ENCODE results near the gene PAX5. TPM values are rescaled to one million over a fixed set of nuclear protein-coding genes. Genes with fewer than 3 reads are reported as not detected.
A peak's percentile ranks its signal among the peaks of the same experiment; 100 is the strongest.

PAX5 gene
- total and polyA plus RNA-seq, 5 donors: 0.03 TPM; not detected in 4

DNA sequence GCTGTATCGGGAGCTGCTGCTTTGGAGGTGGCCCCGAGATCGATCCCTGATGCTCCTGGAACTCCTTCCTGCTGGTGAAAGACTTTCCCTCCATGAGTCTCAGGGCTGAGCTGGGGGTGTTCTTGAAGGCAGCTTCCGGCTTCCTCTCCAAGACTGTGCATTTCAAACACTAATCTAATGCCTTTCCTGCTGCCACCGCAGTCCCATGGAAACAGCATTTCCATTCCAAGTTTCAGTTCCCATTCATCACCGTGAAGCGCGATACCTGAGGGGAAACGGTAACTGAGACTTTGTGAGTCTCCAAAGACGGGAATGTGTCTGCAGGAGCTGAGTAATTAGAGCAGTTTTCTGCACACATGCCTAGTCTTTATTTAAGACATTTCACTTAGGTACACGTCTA, 230.1 kb downstream of the PAX5 start:
- Histone ChIP-seq H3K9me3 (ENCODE audit: control insufficient read depth, low read length) (no peaks in the 10 kb centered on the region), H3K27me3 (ENCODE audit: control insufficient read depth, insufficient read depth) (no peaks in the 10 kb centered on the region)
- ATAC-seq: peak; percentile 38 to 82

DNA sequence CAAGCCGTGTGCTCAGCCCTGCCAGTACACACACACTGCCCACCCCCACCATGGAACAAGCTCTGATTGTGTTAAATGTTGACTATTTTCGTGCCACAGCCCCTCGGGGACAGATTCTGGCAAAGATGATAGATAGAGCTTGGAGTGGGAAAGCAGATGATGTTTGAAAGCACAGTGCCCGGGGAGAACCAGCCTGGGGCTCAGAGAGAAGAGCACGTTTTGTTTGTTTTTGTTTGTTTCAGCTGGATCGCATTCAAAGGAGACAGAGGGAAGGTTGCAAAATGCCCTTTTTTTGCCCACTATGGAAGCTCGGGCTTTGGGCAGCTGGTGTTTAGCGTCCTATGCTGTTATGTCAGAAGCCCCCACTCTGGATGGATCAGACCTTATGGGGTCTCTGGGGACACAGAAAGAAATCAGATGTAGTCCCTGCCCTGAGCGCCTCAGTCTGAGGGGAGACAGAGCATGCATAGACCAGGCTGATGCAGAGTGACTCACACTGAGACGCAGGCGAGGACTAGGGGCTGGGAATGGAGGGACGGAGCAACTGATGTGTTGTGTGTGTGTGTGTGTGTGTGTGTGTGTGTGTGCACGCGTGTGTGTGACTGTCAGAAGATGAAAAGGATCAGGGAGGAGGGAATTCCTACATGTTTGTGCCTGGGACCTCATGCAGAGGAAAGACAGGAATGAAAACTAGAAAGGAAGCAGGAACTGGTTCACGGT, 231.7 kb downstream of the PAX5 start:
- WGBS: 36% methylated on average over 15 of the region's 15 CpGs
- H3K27me3 ChIP-seq (ENCODE audit: control insufficient read depth, insufficient read depth): no peaks in the 10 kb centered on the region
- H3K4me3 ChIP-seq (ENCODE audit: low read length): no peak overlapping the region
- intact Hi-C loops (cut with DNase I): no loop called here
- no peak for DNase-seq
- ATAC-seq: no peak
- H3K9me3 ChIP-seq (ENCODE audit: control insufficient read depth, low read length): no peaks in the 10 kb centered on the region
- no peaks in the 10 kb centered on the region for H3K4me1 ChIP-seq (ENCODE audit: control insufficient read depth, insufficient read depth, low read length)
- no peak overlapping the region for H3K27ac ChIP-seq (ENCODE audit: low read length)

More for the DNA sequence above, 230.1 kb downstream of the PAX5 start:
- intact Hi-C loops (cut with DNase I): no loop called here
- H3K4me3 ChIP-seq (ENCODE audit: low read length): no peak overlapping the region
- H3K4me1 ChIP-seq (ENCODE audit: control insufficient read depth, insufficient read depth, low read length): no peaks in the 10 kb centered on the region
- 45% methylated on average over 11 of the region's 11 CpGs for WGBS
- no peak for DNase-seq
- no peak overlapping the region for H3K27ac ChIP-seq (ENCODE audit: low read length)

DNA sequence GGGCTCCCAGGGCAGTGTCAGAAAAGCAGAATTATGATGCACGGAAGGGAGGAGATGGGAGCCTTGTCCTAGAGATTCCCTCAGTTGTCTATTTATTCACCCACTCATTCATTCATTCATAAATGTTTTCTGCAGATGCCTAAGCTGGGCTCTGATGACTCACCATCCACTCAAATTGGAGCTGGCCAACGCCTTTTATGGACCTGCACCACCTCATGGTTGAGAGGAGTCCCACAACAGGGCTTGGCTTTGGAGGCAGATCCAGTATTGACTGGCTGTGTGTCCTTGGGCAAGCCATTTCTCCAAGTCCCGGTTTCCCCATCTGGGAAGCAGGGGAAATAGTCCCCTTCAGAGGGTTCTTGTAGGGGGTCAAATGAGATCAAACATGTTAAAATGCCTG, 233.6 kb downstream of the PAX5 start:
- Histone ChIP-seq H3K9me3 (ENCODE audit: control insufficient read depth, low read length) (no peaks in the 10 kb centered on the region), H3K4me3 (ENCODE audit: low read length) (no peak overlapping the region), H3K27me3 (ENCODE audit: control insufficient read depth, insufficient read depth) (no peaks in the 10 kb centered on the region), H3K27ac (ENCODE audit: low read length) (no peak overlapping the region), H3K4me1 (ENCODE audit: control insufficient read depth, insufficient read depth, low read length) (no peaks in the 10 kb centered on the region)
- ATAC-seq (no peak), DNase-seq (no peak)
- 73% methylated on average over 3 of the region's 3 CpGs for WGBS
- intact Hi-C loops (cut with DNase I): no loop called here

DNA sequence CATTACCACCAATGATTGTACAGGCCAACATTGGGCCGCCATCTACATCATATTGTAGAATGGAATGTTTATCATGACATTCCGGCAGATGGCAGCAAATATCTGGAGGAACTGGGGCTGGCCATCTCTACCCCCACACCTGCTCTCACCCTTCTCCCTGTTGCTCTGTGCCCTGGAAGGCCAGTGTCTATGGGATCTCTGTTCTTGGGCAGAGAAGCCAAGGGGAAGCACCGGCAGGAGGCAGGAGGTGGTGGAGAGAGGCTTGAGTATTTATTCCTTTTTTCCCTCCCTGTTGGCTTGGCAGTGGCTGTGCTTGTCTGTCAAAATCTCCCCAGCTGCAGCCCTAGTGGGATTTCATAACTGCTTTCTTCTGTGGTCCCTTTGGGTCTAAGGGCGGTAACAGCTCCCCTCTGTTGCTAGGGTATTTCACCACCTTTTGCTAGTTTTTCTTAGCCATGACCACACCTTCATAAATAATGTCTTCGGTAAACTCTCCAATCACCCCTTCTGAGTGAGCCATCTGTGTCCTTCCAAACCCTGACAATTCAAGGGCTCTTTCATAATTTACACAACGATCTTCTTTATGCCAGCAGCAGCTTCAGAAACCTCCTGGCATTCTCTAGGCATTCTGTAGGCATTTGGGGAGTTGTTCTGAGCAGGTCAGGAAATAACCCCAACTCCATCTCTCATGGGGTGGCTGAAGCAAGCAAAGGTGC, 235.6 kb downstream of the PAX5 start:
- H3K27ac ChIP-seq (ENCODE audit: low read length): no peak overlapping the region
- ATAC-seq: no peak
- no peaks in the 10 kb centered on the region for H3K9me3 ChIP-seq (ENCODE audit: control insufficient read depth, low read length)
- WGBS: 76% methylated on average over 6 of the region's 6 CpGs
- no peak overlapping the region for H3K4me3 ChIP-seq (ENCODE audit: low read length)
- H3K27me3 ChIP-seq (ENCODE audit: control insufficient read depth, insufficient read depth): no peaks in the 10 kb centered on the region
- intact Hi-C loops (cut with DNase I): no loop called here
- no peak for DNase-seq
- H3K4me1 ChIP-seq (ENCODE audit: control insufficient read depth, insufficient read depth, low read length): no peaks in the 10 kb centered on the region

DNA sequence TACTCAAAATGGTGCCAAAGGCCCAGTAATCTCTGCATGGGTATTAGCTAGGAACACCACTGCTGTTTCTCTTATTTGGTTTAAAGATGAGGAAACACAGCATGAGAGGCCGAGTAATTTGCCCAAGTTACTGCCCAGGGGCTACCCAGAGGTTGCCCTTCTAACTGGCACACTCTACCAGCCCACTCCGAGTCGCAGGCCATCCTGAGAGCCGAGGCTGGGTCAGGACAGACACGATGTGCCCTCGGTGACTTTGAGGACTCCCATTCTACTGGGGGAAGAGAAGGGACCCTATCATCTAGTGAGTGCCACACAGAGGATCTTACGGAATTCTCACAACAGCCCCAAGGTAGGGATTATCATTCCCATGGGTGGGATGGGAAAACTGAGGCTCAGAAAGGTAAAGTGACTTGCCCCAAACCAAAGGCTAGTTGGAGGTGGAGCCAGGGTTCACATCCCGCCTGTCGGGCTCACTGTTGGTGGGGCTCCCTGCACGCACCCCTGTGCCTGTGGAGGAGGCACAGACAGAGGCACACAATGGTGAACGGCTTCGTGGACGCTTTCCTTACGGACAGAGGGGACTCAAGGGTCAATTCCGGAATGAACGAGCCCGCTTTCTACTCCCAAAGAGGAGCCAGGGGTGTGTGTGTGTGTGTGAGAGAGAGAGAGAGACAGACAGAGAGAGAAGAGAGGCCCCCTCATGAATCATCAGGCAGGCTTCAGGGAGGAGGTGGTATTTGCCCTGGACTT, 236.4 kb downstream of the PAX5 start:
- 84% methylated on average over 17 of the region's 17 CpGs for WGBS
- ATAC-seq (no peak), DNase-seq (no peak)
- H3K27ac ChIP-seq (ENCODE audit: low read length): no peak overlapping the region
- H3K9me3 ChIP-seq (ENCODE audit: control insufficient read depth, low read length): no peaks in the 10 kb centered on the region
- H3K4me3 ChIP-seq (ENCODE audit: low read length): no peak overlapping the region
- H3K4me1 ChIP-seq (ENCODE audit: control insufficient read depth, insufficient read depth, low read length): no peaks in the 10 kb centered on the region
- no peaks in the 10 kb centered on the region for H3K27me3 ChIP-seq (ENCODE audit: control insufficient read depth, insufficient read depth)
- intact Hi-C loops (cut with DNase I): no loop called here

DNA sequence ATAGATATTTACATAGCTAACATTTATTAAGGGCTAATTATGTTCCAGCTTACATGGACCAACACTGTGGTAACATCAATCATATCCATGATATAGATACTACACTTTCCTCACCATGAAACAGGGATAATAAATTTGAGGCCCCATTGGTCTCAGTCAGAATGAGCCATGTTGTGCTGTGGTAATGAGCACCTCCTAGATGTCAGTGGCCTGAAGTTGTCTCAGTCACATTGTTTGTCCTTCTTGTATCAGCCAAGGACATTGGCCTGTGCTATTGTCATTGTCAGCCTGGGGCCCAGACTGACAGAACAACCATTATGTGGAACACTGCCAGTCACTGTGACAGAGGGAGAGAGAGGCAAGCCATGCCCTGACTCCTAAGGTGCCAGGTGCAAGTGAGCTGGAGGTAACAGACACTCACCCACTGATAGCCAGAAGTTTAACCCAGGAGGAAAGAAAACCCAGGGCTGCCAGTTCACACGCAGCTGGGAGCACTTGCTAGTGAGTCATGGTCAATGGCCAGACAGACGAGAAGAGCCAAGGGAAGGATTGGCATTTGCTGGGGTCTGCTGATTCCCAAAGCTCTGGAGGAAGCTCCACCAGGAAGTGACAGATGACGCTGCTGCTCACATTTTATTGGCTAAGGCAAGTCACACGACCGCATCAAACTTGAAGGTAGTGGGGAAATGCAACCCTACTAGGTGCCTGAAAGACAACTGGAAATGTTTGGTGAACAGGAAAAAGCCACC, 237.2 kb downstream of the PAX5 start:
- ATAC-seq: no peak
- H3K27ac ChIP-seq (ENCODE audit: low read length): no peak overlapping the region
- no peak for DNase-seq
- no peaks in the 10 kb centered on the region for H3K27me3 ChIP-seq (ENCODE audit: control insufficient read depth, insufficient read depth)
- 51% methylated on average over 5 of the region's 5 CpGs for WGBS
- intact Hi-C loops (cut with DNase I): no loop called here
- H3K4me1 ChIP-seq (ENCODE audit: control insufficient read depth, insufficient read depth, low read length): no peaks in the 10 kb centered on the region
- no peak overlapping the region for H3K4me3 ChIP-seq (ENCODE audit: low read length)
- no peaks in the 10 kb centered on the region for H3K9me3 ChIP-seq (ENCODE audit: control insufficient read depth, low read length)

DNA sequence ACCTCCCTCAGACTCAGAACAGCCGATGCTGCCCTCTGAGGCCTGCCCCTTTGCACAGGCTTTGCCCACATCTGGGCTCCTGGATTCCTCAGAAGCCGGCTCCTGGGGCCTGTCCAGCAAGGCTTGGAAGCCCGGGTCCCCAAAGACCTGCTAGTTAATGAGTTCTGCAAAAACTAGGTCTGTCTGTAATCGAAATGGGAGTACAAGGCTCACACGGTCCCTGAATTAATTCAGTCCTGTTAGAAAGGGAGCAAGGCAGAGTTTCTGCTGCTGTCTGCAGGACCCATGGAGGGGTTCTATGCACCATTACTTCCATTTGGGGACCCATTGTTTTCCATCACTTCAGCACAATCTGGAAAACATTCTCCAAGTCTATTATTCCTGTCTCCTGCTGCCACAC, 239.6 kb downstream of the PAX5 start:
- H3K9me3 ChIP-seq (ENCODE audit: control insufficient read depth, low read length): no peaks in the 10 kb centered on the region
- intact Hi-C loops (cut with DNase I): no loop called here
- DNase-seq: no peak
- ATAC-seq: no peak
- H3K27ac ChIP-seq (ENCODE audit: low read length): no peak overlapping the region
- no peaks in the 10 kb centered on the region for H3K4me1 ChIP-seq (ENCODE audit: control insufficient read depth, insufficient read depth, low read length)
- no peaks in the 10 kb centered on the region for H3K27me3 ChIP-seq (ENCODE audit: control insufficient read depth, insufficient read depth)
- H3K4me3 ChIP-seq (ENCODE audit: low read length): no peak overlapping the region
- whole genome bisulfite sequencing: 82% methylated on average over 5 of the region's 5 CpGs

DNA sequence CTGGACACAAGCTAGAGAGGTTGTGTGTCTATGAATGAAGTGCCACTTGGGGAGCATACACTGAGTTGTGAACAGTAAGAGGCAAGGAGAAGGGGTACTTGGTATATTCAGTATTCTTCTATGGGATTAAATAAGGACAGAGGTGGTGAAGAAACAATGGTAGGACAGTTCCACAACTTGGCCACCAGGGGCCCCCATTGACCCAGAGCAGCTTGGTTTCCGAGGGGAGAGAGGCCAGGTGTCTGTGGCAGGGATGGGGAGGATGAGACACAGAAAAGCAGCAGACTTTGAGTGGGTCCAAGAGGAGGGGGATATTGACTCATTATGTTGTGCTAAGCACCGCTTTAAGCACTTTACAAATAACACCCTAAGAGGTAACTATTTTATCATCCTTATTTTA, 240.8 kb downstream of the PAX5 start:
- Histone ChIP-seq H3K27me3 (ENCODE audit: control insufficient read depth, insufficient read depth) (no peaks in the 10 kb centered on the region), H3K9me3 (ENCODE audit: control insufficient read depth, low read length) (no peaks in the 10 kb centered on the region), H3K4me3 (ENCODE audit: low read length) (no peak overlapping the region), H3K4me1 (ENCODE audit: control insufficient read depth, insufficient read depth, low read length) (no peaks in the 10 kb centered on the region), H3K27ac (ENCODE audit: low read length) (no peak overlapping the region)
- DNase-seq (no peak), ATAC-seq (no peak)
- 67% methylated on average over 2 of the region's 2 CpGs for WGBS
- intact Hi-C loops (cut with DNase I): no loop called here

DNA sequence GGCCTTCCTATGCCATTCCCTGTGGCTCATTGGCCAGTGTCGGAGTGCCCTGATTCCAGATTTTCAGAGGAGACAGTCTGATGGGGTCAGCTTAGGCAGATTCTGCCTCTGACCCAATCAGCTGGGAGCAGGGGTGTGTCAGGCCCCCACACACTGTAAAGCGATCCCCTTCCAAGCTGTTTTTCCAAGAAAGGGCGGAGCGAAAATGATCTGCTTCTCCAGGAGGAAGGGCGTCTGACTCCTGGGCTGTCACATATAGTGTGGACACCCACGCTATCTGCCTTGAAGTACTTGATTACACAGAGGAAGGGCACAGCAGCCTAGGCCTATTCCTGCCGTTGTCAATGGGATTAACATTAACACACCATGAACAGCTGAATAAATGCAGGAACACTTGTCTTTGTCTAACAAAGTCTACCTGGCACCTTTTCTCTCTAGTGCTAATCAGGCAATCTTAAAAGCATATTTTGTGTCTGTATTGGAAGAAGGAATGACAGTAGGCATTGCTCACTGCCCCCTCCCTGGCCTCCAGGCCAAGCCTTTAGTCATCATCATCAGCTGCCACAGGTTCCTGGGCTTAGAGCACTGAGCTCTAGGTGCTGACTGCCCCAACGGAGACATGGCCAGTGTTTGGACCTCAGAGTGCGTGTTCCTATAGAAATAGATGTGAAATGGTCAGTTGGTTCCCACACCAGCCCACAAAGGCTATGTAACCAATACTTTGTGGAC, 242.7 kb downstream of the PAX5 start:
- H3K9me3 ChIP-seq (ENCODE audit: control insufficient read depth, low read length): no peaks in the 10 kb centered on the region
- no peaks in the 10 kb centered on the region for H3K4me1 ChIP-seq (ENCODE audit: control insufficient read depth, insufficient read depth, low read length)
- no peak overlapping the region for H3K27ac ChIP-seq (ENCODE audit: low read length)
- ATAC-seq (peak in 1 of 2 donors; percentile 76), DNase-seq (no peak)
- H3K27me3 ChIP-seq (ENCODE audit: control insufficient read depth, insufficient read depth): no peaks in the 10 kb centered on the region
- no peak overlapping the region for H3K4me3 ChIP-seq (ENCODE audit: low read length)
- intact Hi-C loops (cut with DNase I): no loop called here
- WGBS: 44% methylated on average over 9 of the region's 9 CpGs

DNA sequence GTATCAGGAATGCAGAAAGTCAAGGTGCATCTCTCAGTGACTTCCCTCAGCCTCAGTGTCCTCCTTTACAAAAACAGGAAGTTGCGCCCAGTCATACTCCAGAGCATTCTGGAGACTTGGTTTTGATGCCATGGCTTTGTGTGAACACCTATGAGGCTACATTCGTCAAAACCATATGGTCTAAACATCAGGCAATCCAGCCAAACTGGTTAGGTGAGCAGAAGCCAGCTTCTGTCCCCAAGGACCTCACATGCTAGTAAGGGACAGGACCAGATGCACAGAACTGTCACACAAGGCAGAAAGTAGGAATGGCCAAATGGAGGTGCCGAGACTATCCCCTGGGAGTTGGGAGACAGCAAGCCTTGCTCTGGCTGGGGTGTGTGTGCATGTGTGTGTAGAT, 244.2 kb downstream of the PAX5 start:
- 56% methylated on average over 3 of the region's 3 CpGs for WGBS

More for the DNA sequence above, 244.2 kb downstream of the PAX5 start:
- no peaks in the 10 kb centered on the region for H3K27me3 ChIP-seq (ENCODE audit: control insufficient read depth, insufficient read depth)
- DNase-seq: no peak
- intact Hi-C loops (cut with DNase I): no loop called here
- no peak for ATAC-seq
- no peak overlapping the region for H3K4me3 ChIP-seq (ENCODE audit: low read length)
- H3K4me1 ChIP-seq (ENCODE audit: control insufficient read depth, insufficient read depth, low read length): no peaks in the 10 kb centered on the region
- H3K27ac ChIP-seq (ENCODE audit: low read length): no peak overlapping the region
- no peaks in the 10 kb centered on the region for H3K9me3 ChIP-seq (ENCODE audit: control insufficient read depth, low read length)
